HL-60 (cell line): ENCODE measurements around the gene POU2F1.

Experiments
- DNase-seq, 2 experiments: peaks; one replicate each; pipeline ENCODE4 v3.0.0-alpha.2; 2010 to 2020; ENCODE audit warnings: low read depth in 1 of 2, low spot score in 1 of 2
- H3K27ac ChIP-seq: fragments of 250-450 bp; sonication (Bioruptor Pico); replicated peaks from 2 replicates; pipeline ENCODE4 v1.5.1; 2020; ENCODE audit warnings: mild to moderate bottlenecking, moderate library complexity
- H3K27me3 ChIP-seq: fragments of 250-450 bp; sonication (Bioruptor Pico); 2 replicates; pipeline ENCODE4 v1.5.1; 2021; ENCODE audit warnings: mild to moderate bottlenecking, moderate library complexity; ENCODE audit not compliant: insufficient read depth, poor library complexity, severe bottlenecking
- H3K4me3 ChIP-seq: replicated peaks from 2 replicates; pipeline ENCODE4 v1.5.1; 2011; ENCODE audit warnings: mild to moderate bottlenecking, control low read depth, low read length; ENCODE audit not compliant: insufficient read depth
- GABPA ChIP-seq: IDR thresholded peaks from 2 replicates; pipeline ENCODE4 v1.6.1; 2012; ENCODE audit warnings: low read depth
- POLR2AphosphoS5 ChIP-seq: IDR thresholded peaks from 2 replicates; pipeline ENCODE4 v1.6.1; 2012; ENCODE audit warnings: low read depth
- SPI1 ChIP-seq: IDR thresholded peaks from 2 replicates; pipeline ENCODE4 v1.6.1; 2012; ENCODE audit warnings: low read depth, mild to moderate bottlenecking, borderline replicate concordance
- TF ChIP-seq, protein P1 (sequence below): IDR thresholded peaks from 2 replicates; pipeline ENCODE4 v1.6.1; 2012; ENCODE audit warnings: low read depth; ENCODE audit not compliant: insufficient replicate concordance
- TF ChIP-seq, protein P2 (sequence below): IDR thresholded peaks from one replicate; pipeline ENCODE4 v1.5.1; 2011; ENCODE audit warnings: low read length, control low read depth, inconsistent platforms; ENCODE audit not compliant: insufficient read depth

POU2F1 gene

DNA sequence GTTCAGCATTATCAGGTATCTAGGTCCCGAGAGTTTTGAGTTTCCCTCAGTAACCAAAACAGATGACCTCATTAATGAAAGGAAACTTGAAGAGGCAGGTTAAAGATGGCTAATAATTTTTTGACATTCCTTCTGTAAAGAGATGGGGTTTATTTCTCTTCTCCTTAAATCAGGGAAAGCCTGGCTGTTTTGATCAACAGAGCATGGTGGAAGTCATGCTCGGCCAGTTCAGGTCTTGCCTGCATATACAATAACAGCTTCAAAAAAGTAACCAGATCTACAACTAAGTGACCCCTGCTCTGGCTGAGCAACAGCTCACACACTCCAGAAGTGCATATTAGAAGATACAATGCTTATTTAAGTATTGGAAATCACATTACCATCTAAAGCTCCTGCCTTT is 36.6 kb upstream of the POU2F1 start:
- Histone ChIP-seq H3K27me3 (no peaks in the 10 kb centered on the region), H3K27ac (no peak overlapping the region), H3K4me3 (no peak overlapping the region)
- DNase-seq, result no peak
- TF ChIP-seq GABPA (no peak), SPI1 (no peak)

DNA sequence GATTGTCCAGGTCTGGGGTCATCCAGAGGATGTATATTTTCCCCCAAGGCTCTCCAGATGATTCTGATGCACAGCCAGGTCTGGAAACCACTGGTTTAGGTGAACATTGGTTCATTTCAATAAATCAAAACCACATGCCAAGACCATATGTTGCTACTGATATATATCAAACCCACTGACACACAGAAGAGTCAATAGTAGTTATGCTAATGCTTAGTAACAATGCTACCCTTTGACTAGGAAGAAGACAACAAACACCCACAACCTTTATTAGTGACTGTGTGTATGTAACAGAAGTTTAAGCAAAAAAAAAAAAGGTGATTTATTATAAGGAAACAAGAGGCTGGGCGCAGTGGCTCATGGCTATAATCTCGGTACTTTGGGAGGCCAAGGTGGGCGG is 35.6 kb upstream of the POU2F1 start:
- TF ChIP-seq GABPA, result no peak
- TF ChIP-seq POLR2AphosphoS5, result no peak
- TF ChIP-seq, protein P1, sequence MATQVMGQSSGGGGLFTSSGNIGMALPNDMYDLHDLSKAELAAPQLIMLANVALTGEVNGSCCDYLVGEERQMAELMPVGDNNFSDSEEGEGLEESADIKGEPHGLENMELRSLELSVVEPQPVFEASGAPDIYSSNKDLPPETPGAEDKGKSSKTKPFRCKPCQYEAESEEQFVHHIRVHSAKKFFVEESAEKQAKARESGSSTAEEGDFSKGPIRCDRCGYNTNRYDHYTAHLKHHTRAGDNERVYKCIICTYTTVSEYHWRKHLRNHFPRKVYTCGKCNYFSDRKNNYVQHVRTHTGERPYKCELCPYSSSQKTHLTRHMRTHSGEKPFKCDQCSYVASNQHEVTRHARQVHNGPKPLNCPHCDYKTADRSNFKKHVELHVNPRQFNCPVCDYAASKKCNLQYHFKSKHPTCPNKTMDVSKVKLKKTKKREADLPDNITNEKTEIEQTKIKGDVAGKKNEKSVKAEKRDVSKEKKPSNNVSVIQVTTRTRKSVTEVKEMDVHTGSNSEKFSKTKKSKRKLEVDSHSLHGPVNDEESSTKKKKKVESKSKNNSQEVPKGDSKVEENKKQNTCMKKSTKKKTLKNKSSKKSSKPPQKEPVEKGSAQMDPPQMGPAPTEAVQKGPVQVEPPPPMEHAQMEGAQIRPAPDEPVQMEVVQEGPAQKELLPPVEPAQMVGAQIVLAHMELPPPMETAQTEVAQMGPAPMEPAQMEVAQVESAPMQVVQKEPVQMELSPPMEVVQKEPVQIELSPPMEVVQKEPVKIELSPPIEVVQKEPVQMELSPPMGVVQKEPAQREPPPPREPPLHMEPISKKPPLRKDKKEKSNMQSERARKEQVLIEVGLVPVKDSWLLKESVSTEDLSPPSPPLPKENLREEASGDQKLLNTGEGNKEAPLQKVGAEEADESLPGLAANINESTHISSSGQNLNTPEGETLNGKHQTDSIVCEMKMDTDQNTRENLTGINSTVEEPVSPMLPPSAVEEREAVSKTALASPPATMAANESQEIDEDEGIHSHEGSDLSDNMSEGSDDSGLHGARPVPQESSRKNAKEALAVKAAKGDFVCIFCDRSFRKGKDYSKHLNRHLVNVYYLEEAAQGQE, result no peak
- TF ChIP-seq, protein P2, sequence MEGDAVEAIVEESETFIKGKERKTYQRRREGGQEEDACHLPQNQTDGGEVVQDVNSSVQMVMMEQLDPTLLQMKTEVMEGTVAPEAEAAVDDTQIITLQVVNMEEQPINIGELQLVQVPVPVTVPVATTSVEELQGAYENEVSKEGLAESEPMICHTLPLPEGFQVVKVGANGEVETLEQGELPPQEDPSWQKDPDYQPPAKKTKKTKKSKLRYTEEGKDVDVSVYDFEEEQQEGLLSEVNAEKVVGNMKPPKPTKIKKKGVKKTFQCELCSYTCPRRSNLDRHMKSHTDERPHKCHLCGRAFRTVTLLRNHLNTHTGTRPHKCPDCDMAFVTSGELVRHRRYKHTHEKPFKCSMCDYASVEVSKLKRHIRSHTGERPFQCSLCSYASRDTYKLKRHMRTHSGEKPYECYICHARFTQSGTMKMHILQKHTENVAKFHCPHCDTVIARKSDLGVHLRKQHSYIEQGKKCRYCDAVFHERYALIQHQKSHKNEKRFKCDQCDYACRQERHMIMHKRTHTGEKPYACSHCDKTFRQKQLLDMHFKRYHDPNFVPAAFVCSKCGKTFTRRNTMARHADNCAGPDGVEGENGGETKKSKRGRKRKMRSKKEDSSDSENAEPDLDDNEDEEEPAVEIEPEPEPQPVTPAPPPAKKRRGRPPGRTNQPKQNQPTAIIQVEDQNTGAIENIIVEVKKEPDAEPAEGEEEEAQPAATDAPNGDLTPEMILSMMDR, result no peak
- TF ChIP-seq SPI1, result no peak
- Histone ChIP-seq H3K27ac (no peak overlapping the region), H3K27me3 (no peaks in the 10 kb centered on the region)

DNA sequence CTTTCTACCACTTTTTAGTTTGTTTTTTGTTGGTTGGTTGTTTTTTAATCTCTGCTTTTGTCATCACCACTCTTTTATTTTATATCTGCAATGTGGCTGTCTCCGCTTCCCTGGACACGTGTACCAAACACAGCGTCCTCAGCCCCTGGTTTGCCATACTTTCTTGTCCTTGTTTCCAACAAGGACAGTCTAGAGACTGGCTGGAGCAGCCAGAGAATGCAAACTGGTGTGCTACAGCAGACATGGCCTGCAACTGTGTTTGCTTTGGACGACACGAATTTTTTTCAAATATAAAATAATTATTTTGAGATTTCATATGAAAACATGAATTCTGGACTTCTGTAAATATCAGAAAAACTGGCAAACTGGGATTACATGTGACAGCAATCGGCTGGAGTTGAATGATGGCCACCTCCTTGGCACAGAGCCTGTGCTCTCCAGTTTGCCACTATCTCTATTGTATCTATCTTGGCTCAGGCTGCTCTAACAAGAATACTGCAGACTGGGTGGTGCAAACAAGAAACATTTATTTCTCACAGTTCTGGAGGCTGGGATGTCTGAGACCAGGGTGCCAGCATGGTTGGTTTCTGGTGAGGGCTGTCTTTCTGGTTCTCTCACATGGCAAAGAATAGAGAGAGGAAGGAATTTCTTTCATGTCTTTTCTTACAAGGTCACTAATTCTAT is 34.6 kb upstream of the POU2F1 start:
- Histone ChIP-seq H3K27me3 (no peaks in the 10 kb centered on the region), H3K4me3 (no peak overlapping the region), H3K27ac (no peak overlapping the region)
- no peak for TF ChIP-seq POLR2AphosphoS5
- TF ChIP-seq, protein P2, result no peak
- TF ChIP-seq SPI1, result no peak
- TF ChIP-seq, protein P1, result no peak
- TF ChIP-seq GABPA, result no peak
- DNase-seq, result no peak

More for the DNA sequence above, 35.6 kb upstream of the POU2F1 start:
- H3K4me3 ChIP-seq, result no peak overlapping the region
- DNase-seq, result no peak

DNA sequence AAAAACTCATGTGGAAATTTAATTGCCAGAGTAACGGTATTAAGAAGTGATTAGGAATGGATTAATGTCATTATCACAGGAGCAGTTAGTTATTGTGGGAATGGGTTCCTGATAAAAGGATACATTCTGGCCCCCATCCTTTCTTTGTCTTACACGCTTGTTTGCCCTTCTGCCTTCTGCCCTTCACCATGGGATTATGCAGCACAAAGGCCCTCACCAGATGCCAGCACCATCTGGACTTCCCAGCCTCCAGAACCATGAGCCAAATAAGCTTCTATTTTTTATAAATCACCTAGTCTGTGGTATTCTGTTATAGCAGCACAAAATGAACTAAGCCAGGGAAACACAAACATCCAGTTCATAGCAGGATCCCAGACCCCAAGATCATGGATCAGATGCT is 33.9 kb upstream of the POU2F1 start:
- TF ChIP-seq, protein P2, result no peak
- no peak for TF ChIP-seq POLR2AphosphoS5
- no peaks in the 10 kb centered on the region for H3K27me3 ChIP-seq
- no peak overlapping the region for H3K27ac ChIP-seq
- DNase-seq, result no peak
- no peak overlapping the region for H3K4me3 ChIP-seq
